ENCODE data around the gene GNA14. TPM values are rescaled to one million over a fixed set of nuclear protein-coding genes. Genes with fewer than 3 reads are reported as not detected.
"Not testable (repeated sequence)": the region's sequence is repeated elsewhere in the genome, so short reads cannot be mapped to it uniquely, and the experiment has no call there.

Gene GNA14
- total RNA-seq, 4 donors from 2014 or later = 0.13 to 1.9 (median 1.0) TPM

DNA sequence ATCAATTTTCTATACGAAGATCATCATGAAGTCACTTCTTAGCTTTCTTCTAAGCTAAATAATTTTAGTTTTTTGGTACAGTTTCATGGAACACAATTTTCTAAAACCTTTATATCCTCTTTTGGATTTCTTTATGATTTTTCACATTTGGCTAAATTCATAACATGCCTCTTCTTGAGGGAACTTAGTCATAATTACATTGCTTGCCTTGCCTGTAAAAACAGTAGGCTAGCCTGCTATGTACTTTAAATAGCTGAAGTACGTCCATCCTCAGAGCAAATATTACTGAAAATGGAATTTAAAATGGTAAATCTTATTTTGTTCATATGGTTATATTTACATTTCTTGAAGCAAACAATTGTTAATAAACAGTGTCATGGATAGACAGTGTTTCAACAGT lies 245.8 kb downstream of the GNA14 start:
- DNase-seq (ENCODE audit: low spot score in 2 of 2) = no peak
- no peak for TF ChIP-seq POLR2A (IDR thresholded peaks at IDR 0.05)
- TF ChIP-seq, protein P1, sequence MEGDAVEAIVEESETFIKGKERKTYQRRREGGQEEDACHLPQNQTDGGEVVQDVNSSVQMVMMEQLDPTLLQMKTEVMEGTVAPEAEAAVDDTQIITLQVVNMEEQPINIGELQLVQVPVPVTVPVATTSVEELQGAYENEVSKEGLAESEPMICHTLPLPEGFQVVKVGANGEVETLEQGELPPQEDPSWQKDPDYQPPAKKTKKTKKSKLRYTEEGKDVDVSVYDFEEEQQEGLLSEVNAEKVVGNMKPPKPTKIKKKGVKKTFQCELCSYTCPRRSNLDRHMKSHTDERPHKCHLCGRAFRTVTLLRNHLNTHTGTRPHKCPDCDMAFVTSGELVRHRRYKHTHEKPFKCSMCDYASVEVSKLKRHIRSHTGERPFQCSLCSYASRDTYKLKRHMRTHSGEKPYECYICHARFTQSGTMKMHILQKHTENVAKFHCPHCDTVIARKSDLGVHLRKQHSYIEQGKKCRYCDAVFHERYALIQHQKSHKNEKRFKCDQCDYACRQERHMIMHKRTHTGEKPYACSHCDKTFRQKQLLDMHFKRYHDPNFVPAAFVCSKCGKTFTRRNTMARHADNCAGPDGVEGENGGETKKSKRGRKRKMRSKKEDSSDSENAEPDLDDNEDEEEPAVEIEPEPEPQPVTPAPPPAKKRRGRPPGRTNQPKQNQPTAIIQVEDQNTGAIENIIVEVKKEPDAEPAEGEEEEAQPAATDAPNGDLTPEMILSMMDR (IDR thresholded peaks at IDR 0.05) = no peak
- 72 to 75% methylated on average over 2 of the region's 2 CpGs for WGBS, 2 donors
- intact Hi-C loops (cut with DNase I; ENCODE audit: low total_unique reads) = no loop called here
- H3K4me3 ChIP-seq (ENCODE audit: low read depth, poor library complexity, severe bottlenecking) = no peak overlapping the region

DNA sequence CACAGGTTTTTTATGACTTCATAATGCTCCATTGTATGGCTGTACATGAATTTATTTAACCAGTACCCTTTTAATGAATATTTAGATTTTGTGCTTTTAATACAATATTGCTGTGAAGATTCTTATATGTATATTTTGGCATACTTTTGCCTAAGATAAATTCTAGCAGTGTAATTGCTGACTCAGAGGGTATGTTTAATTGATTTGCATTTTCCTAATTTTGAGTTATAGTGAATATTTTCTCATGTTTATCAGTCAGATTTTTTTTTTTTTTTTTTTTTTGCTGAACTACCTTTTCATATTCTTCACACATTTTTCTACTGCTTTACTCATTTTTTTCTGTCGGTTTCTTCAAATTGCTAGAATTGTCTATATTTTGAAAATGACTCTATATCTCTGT lies 248.2 kb downstream of the GNA14 start:
- no peak for DNase-seq (ENCODE audit: low spot score in 2 of 2)
- H3K4me3 ChIP-seq (ENCODE audit: low read depth, poor library complexity, severe bottlenecking) = no peak overlapping the region
- intact Hi-C loops (cut with DNase I; ENCODE audit: low total_unique reads) = no loop called here
- WGBS, 2 donors = 95 to 100% methylated on average over 1 of the region's 1 CpG
- TF ChIP-seq, protein P1 (IDR thresholded peaks at IDR 0.05) = no peak
- no peak for TF ChIP-seq POLR2A (IDR thresholded peaks at IDR 0.05)

DNA sequence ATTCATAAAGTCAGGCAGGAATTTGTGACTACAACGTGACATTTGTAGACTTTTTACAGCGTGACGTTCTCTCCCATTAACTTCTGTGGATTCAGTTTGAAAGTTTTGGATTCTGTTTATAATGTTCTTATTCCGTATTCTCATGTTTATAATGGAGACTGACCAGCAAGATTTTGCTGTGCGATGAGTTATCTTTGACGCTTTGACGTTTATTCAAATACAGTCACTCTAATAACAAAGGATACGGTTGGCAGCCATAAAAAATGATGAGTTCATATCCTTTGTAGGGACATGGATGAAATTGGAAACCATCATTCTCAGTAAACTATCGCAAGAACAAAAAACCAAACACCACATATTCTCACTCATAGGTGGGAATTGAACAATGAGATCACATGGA lies 249.5 kb downstream of the GNA14 start:
- H3K4me3 ChIP-seq (ENCODE audit: low read depth, poor library complexity, severe bottlenecking); DNase-seq (ENCODE audit: low spot score in 2 of 2); intact Hi-C loops (cut with DNase I; ENCODE audit: low total_unique reads): not testable (repeated sequence)
- WGBS, 2 donors = 93 to 95% methylated on average over 9 of the region's 9 CpGs

DNA sequence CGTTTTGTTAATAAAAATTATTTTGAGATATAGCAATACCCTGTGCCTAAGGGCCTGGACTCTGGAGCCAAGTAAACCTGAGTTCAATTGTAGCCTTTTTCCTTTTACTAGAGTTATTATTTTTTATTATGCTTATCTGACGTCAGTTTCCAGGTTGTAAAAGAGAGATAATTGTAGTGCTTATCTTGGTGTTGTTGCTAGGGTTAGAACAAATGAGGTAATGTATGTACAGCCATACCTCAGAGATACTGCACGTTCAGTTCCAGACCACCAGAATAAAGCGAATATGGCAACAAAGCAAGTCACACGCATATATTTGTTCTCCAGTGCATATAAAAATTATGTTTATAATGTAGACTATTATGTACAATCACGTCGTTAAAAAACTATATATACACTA lies 255.8 kb downstream of the GNA14 start:
- no peak for DNase-seq (ENCODE audit: low spot score in 2 of 2)
- intact Hi-C loops (cut with DNase I; ENCODE audit: low total_unique reads) = no loop called here
- no peak overlapping the region for H3K4me3 ChIP-seq (ENCODE audit: low read depth, poor library complexity, severe bottlenecking)
- TF ChIP-seq, protein P1 (IDR thresholded peaks at IDR 0.05) = no peak
- TF ChIP-seq POLR2A (IDR thresholded peaks at IDR 0.05) = no peak
- WGBS, 2 donors = 90 to 91% methylated on average over 7 of the region's 7 CpGs

DNA sequence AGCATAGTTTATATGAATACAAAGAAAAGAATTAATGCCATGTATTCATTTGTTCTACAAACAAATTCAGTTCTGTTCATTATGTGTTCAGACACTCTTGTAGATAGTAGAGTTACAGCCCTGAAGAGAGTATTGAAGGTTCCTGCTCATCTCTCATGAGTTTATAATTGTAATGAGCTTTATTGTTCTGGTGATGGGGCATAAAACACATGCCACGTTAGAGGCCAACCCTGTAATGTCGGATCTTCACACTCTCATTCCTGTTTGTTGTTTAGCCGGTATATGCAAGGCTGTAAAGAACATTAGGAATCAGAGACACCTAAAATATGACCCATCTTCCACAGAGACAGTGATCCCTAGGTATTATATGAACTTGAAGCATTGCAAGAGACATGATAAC lies 256.3 kb downstream of the GNA14 start:
- no peak overlapping the region for H3K4me3 ChIP-seq (ENCODE audit: low read depth, poor library complexity, severe bottlenecking)
- DNase-seq (ENCODE audit: low spot score in 2 of 2) = no peak
- TF ChIP-seq POLR2A (IDR thresholded peaks at IDR 0.05) = no peak
- TF ChIP-seq, protein P1 (IDR thresholded peaks at IDR 0.05) = no peak
- WGBS, 2 donors = 96 to 98% methylated on average over 3 of the region's 3 CpGs
- intact Hi-C loops (cut with DNase I; ENCODE audit: low total_unique reads) = no loop called here

DNA sequence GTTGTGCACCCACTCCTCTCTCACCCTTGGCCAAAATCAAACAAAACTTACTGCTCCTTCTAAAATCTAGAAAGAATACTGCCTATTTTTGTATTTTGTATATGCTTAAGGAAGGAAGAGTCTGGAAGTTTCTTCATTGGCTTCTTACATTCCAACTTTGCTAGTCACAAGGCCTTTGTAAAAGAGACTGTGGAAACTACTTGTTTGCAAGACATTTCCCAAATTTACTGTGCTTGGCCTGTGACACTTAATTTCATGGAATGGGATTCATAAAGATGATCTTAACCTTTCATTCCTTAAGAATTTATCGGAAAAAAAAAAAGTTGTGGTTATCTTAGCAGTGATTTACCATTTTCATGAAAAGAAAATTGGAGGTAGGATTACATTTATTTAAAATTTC lies 261.9 kb downstream of the GNA14 start:
- 42 to 59% methylated on average over 1 of the region's 1 CpG for WGBS, 2 donors
- DNase-seq (ENCODE audit: low spot score in 2 of 2) = no peak
- no peak overlapping the region for H3K4me3 ChIP-seq (ENCODE audit: low read depth, poor library complexity, severe bottlenecking)
- intact Hi-C loops (cut with DNase I; ENCODE audit: low total_unique reads) = no loop called here
- TF ChIP-seq, protein P1 (IDR thresholded peaks at IDR 0.05) = no peak
- TF ChIP-seq POLR2A (IDR thresholded peaks at IDR 0.05) = no peak

Data from lower leg skin (tissue), 4 donors.